K562 (cell line): ENCODE results near the gene CSRNP3. TPM values are rescaled to one million over a fixed set of nuclear protein-coding genes. Genes with fewer than 3 reads are reported as not detected.

Experiments
- ATAC-seq: fragments of 200-7000 bp; cut with Tn5 transposase; 3 replicates; pipeline ENCODE4 v1.9.1; 2020; ENCODE audit warnings: moderate library complexity
- BruUV-seq: library from RNA; stranded (reverse); fragments of 400-500 nt; replicated peaks from 2 replicates; lab custom pipeline; 2021; lab: Mats Ljungman, UMichigan
- CTCF ChIA-PET: fragments of 300-600 bp; formaldehyde crosslinking; extraction: SDS; loops from one replicate; lab custom pipeline; 2021; ENCODE audit warnings: low intra/inter-chr PET ratio; lab: Yijun Ruan, JAX
- POLR2A ChIA-PET: fragments of 300-600, 350-650 bp; sonication (Branson Sonifier 250); formaldehyde crosslinking; extraction: SDS; loops from one replicate; lab custom pipeline; 2021; ENCODE audit warnings: antibody characterized with exemption, inconsistent platforms; lab: Yijun Ruan, JAX
- DNase-seq, 4 experiments: peaks; one replicate each; pipeline versions ENCODE4 v3.0.0 to v3.0.0-alpha.2; 2011 to 2018; ENCODE audit warnings: low spot score in 3 of 4, mixed read lengths in 3 of 4; ENCODE audit errors: extremely low read depth in 1 of 4
- FAIRE-seq: peaks from 2 replicates; lab custom pipeline; 2011; peaks lifted over from hg19 to GRCh38; lab: Jason Lieb, UNC
- H2AFZ ChIP-seq: 2 replicates; pipeline ENCODE4 v1.6.0; 2011; ENCODE audit warnings: low read depth, low read length, control low read depth, inconsistent platforms
- H3K27ac ChIP-seq: fragments of 200-600 bp; 3 replicates; pipeline ENCODE4 v1.8.0; 2011; ENCODE audit warnings: low read depth, mild to moderate bottlenecking, control low read depth, inconsistent platforms, low read length, moderate library complexity, mixed read lengths; ENCODE audit errors: extremely low read depth
- H3K27me3 ChIP-seq, 2 experiments: fragments of 300-600 bp in 1 of 2; 2 replicates in 1 of 2; 3 replicates in 1 of 2; pipeline versions ENCODE4 v1.6.0 to v1.8.0; 2011; ENCODE audit warnings: inconsistent platforms in 2 of 2, low read length in 2 of 2, mild to moderate bottlenecking in 1 of 2, mixed read lengths in 1 of 2, moderate library complexity in 1 of 2; ENCODE audit not compliant: control insufficient read depth in 2 of 2, insufficient read depth in 2 of 2
- H3K36me3 ChIP-seq: fragments of 300-600 bp; 3 replicates; pipeline ENCODE4 v1.8.0; 2011; ENCODE audit warnings: mild to moderate bottlenecking, low read length, inconsistent platforms; ENCODE audit not compliant: control insufficient read depth, insufficient read depth
- H3K4me1 ChIP-seq, 2 experiments: fragments of 200-600 bp in 1 of 2; replicated peaks in 1 of 2; 2 replicates in 1 of 2; 3 replicates in 1 of 2; pipeline versions ENCODE4 v1.5.1 to v1.8.0; 2011; ENCODE audit warnings: inconsistent platforms in 2 of 2, low read length in 2 of 2, mild to moderate bottlenecking in 1 of 2, mixed read lengths in 1 of 2, moderate library complexity in 1 of 2; ENCODE audit not compliant: control insufficient read depth in 2 of 2, insufficient read depth in 2 of 2
- H3K4me2 ChIP-seq: 2 replicates; pipeline ENCODE4 v1.6.1; 2011; ENCODE audit warnings: low read length, control low read depth, inconsistent platforms, mixed read lengths; ENCODE audit not compliant: insufficient read depth
- H3K4me3 ChIP-seq: fragments of 200-600 bp; sonication (generic), shearing (Covaris generic); 2 replicates; pipeline ENCODE4 v1.5.1; 2016; ENCODE audit warnings: control low read depth, inconsistent platforms
- H3K79me2 ChIP-seq: fragments of 200-600 bp; 3 replicates; pipeline ENCODE4 v1.8.0; 2011; ENCODE audit warnings: low read length, inconsistent platforms; ENCODE audit not compliant: control insufficient read depth, insufficient read depth
- H3K9ac ChIP-seq, 2 experiments: 2 replicates each; pipeline versions ENCODE4 v1.6.0 to v1.6.1; 2011; ENCODE audit warnings: low read depth in 2 of 2, low read length in 2 of 2, control low read depth in 1 of 2, inconsistent platforms in 1 of 2, mild to moderate bottlenecking in 1 of 2, mixed read lengths in 1 of 2; ENCODE audit not compliant: insufficient read depth in 1 of 2
- H3K9me1 ChIP-seq: one replicate; pipeline ENCODE4 v1.6.0; 2011; ENCODE audit warnings: inconsistent platforms, mild to moderate bottlenecking, low read length, moderate library complexity; ENCODE audit not compliant: control insufficient read depth, insufficient read depth
- H3K9me3 ChIP-seq: replicated peaks from 2 replicates; pipeline ENCODE4 v1.5.1; 2011; ENCODE audit warnings: low read depth, low read length, inconsistent platforms; ENCODE audit not compliant: control insufficient read depth, insufficient read depth
- H4K20me1 ChIP-seq: replicated peaks from 2 replicates; pipeline ENCODE4 v1.6.1; 2011; ENCODE audit warnings: low read length, inconsistent platforms, mixed read lengths; ENCODE audit not compliant: control insufficient read depth, insufficient read depth
- GATAD2A ChIP-seq: fragments of 450-650 bp; IDR thresholded peaks from 2 replicates; pipeline ENCODE4 v1.6.1; 2017
- WGBS: fragments of 100-300 bp; shearing (Covaris generic); methylation state at CpG from one replicate; pipeline ENCODE4 v1.1.6; 2016; ENCODE audit warnings: low coverage, mixed read lengths; ENCODE audit not compliant: insufficient coverage; ENCODE audit errors: missing lambda C conversion rate; 5-methylcytosine and 5-hydroxymethylcytosine counted together
- in situ Hi-C: fragments of 300-500 bp; cut with MboI; formaldehyde crosslinking; loops from 4 replicates; pipeline ENCODE4 v1.15.0; 2018; ENCODE audit warnings: inconsistent platforms, mixed read lengths
- intact Hi-C: fragments of 100-400 bp; cut with micrococcal nuclease; formaldehyde crosslinking; loops from 2 replicates; pipeline ENCODE4 v1.14.2; 2022
- polyA plus RNA-seq, 8 experiments: library from polyadenylated mRNA; depleted of rRNA in 4 of 8; stranded (reverse) in 5 of 8; unstranded in 3 of 8; fragments of >200 nt; fragmentation: Nextera tagmentation in 2 of 8; fragmentation: Illumina TruSeq in 1 of 8; extraction: Ambion mirVana in 2 of 8; extraction: Trizol in 1 of 8; gene quantifications; 2 replicates each; pipeline versions ENCODE4 v1.2.1 to v1.2.3, GENCODE V29; 2011 to 2014; ENCODE audit warnings: inconsistent platforms in 1 of 8, missing spikeins in 1 of 8
- total RNA-seq, 7 experiments: library from RNA; depleted of rRNA in 6 of 7; stranded (reverse); fragments of >200 nt in 6 of 7; fragmentation: Illumina TruSeq in 2 of 7; extraction: Trizol in 2 of 7; gene quantifications; 2 replicates each; pipeline versions ENCODE4 v1.2.1 to v1.2.3, GENCODE V29; 2011 to 2021; ENCODE audit warnings: low replicate concordance in 1 of 7
- TF ChIP-seq, protein P1 (sequence below): fragments of 450-650 bp; IDR thresholded peaks from 2 replicates; pipeline ENCODE4 v1.6.1; 2016; ENCODE audit warnings: low read depth

CSRNP3 gene
- total and polyA plus RNA-seq, 9 of the 15 experiments (the other 6 are each of a cell fraction or from before 2014, with no cell fraction given) = not detected

DNA sequence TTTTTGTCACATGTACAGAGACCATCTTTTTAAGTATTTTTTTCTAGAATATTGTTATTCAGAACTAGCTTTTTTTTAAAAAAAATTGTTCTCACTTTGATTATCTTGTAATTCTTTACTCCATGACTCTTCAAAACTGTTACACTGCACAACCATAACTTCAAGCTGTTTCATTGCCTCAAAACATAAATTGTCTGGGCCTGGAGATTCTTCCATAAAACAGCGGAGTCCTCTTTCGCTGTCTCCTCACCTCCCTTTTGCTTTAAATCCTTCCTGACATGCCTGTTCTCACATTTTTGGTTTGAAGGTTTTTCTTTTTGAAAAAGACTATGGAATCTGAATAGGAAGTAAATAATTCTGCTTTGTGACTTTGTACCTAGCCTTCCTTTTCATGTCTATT is 197.9 kb downstream of the CSRNP3 start:
- no peak for TF ChIP-seq GATAD2A
- TF ChIP-seq, protein P1, sequence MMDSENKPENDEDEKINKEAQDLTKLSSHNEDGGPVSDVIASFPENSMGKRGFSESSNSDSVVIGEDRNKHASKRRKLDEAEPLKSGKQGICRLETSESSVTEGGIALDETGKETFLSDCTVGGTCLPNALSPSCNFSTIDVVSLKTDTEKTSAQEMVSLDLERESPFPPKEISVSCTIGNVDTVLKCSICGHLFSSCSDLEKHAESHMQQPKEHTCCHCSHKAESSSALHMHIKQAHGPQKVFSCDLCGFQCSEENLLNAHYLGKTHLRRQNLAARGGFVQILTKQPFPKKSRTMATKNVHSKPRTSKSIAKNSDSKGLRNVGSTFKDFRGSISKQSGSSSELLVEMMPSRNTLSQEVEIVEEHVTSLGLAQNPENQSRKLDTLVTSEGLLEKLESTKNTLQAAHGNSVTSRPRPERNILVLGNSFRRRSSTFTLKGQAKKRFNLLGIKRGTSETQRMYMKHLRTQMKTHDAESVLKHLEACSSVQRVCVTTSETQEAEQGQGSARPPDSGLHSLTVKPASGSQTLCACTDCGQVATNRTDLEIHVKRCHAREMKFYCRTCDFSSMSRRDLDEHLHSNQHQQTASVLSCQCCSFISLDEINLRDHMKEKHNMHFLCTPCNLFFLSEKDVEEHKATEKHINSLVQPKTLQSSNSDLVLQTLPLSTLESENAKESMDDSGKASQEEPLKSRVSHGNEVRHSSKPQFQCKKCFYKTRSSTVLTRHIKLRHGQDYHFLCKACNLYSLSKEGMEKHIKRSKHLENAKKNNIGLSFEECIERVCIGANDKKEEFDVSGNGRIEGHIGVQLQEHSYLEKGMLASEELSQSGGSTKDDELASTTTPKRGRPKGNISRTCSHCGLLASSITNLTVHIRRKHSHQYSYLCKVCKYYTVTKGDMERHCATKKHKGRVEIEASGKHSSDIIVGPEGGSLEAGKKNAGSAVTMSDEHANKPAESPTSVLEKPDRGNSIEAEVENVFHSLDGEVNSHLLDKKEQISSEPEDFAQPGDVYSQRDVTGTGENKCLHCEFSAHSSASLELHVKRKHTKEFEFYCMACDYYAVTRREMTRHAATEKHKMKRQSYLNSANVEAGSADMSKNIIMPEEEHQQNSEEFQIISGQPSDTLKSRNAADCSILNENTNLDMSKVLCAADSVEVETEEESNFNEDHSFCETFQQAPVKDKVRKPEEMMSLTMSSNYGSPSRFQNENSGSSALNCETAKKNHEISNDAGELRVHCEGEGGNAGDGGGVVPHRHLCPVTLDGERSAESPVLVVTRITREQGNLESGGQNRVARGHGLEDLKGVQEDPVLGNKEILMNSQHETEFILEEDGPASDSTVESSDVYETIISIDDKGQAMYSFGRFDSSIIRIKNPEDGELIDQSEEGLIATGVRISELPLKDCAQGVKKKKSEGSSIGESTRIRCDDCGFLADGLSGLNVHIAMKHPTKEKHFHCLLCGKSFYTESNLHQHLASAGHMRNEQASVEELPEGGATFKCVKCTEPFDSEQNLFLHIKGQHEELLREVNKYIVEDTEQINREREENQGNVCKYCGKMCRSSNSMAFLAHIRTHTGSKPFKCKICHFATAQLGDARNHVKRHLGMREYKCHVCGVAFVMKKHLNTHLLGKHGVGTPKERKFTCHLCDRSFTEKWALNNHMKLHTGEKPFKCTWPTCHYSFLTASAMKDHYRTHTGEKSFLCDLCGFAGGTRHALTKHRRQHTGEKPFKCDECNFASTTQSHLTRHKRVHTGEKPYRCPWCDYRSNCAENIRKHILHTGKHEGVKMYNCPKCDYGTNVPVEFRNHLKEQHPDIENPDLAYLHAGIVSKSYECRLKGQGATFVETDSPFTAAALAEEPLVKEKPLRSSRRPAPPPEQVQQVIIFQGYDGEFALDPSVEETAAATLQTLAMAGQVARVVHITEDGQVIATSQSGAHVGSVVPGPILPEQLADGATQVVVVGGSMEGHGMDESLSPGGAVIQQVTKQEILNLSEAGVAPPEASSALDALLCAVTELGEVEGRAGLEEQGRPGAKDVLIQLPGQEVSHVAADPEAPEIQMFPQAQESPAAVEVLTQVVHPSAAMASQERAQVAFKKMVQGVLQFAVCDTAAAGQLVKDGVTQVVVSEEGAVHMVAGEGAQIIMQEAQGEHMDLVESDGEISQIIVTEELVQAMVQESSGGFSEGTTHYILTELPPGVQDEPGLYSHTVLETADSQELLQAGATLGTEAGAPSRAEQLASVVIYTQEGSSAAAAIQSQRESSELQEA = no peak
- TF ChIP-seq, all 486 proteins: peak for 0
- FAIRE-seq = no peak

More for the DNA sequence above, 197.9 kb downstream of the CSRNP3 start:
- no peak overlapping the region for H3K4me3 ChIP-seq
- ATAC-seq = no peak
- H3K9me3 ChIP-seq = no peaks in the 10 kb centered on the region; the same call in 1 of the 2 replicates
- H3K9me1 ChIP-seq = no peaks in the 10 kb centered on the region
- H3K36me3 ChIP-seq = no peaks in the 10 kb centered on the region
- H3K27ac ChIP-seq = no peak overlapping the region
- H3K79me2 ChIP-seq = no peaks in the 10 kb centered on the region
- WGBS = 7% methylated on average over 2 of the region's 2 CpGs
- in situ Hi-C loops = no loop called here
- ChIA-PET CTCF (no interaction called here), POLR2A (no interaction called here)
- no peak overlapping the region for H3K4me2 ChIP-seq
- H3K4me1 ChIP-seq = no peaks in the 10 kb centered on the region
- intact Hi-C loops = no loop called here
- H3K9ac ChIP-seq = no peak overlapping the region
- H3K27me3 ChIP-seq = no peaks in the 10 kb centered on the region
- BruUV-seq = no TSS peak
- no peak overlapping the region for H2AFZ ChIP-seq
- H4K20me1 ChIP-seq = no peaks in the 10 kb centered on the region
- DNase-seq = no peak
